Tibial nerve (tissue), 4 donors: Measurements from ENCODE around the gene ALAS1.

Source experiments
- CTCF ChIP-seq, 5 experiments: fragments of 200-600 bp in 3 of 5; fragments of 450-650 bp in 2 of 5; sonication (generic) in 3 of 5; IDR thresholded peaks; one replicate each; pipeline ENCODE4 v1.5.1; 2016 to 2019; ENCODE audit warnings: antibody characterized with exemption in 5 of 5, mild to moderate bottlenecking in 3 of 5, moderate library complexity in 2 of 5
- EP300 ChIP-seq, 2 donors: sonication (generic); formaldehyde crosslinking; IDR thresholded peaks; one replicate each; pipeline ENCODE4 v1.6.1; 2017; ENCODE audit warnings: antibody characterized with exemption in 2 of 2, mild to moderate bottlenecking in 1 of 2
- POLR2A ChIP-seq, 2 donors: fragments of 450-650 bp; IDR thresholded peaks; one replicate each; pipeline ENCODE4 v1.6.1; 2017; ENCODE audit warnings: antibody characterized with exemption in 2 of 2, mild to moderate bottlenecking in 2 of 2, moderate library complexity in 2 of 2

- TF ChIP-seq EP300 (IDR thresholded peaks at IDR 0.05): no peak
- TF ChIP-seq CTCF (IDR thresholded peaks at IDR 0.05): no peak
- TF ChIP-seq POLR2A (IDR thresholded peaks at IDR 0.05): no peak
Observed at GRCh38 chr3:52215351-52215750, 17.4 kb downstream of the ALAS1 start.
